Measurements from ENCODE around the gene SPDYE2.
"Not testable (repeated sequence)": the region's sequence is repeated elsewhere in the genome, so short reads cannot be mapped to it uniquely, and the experiment has no call there.

SPDYE2 gene

DNA sequence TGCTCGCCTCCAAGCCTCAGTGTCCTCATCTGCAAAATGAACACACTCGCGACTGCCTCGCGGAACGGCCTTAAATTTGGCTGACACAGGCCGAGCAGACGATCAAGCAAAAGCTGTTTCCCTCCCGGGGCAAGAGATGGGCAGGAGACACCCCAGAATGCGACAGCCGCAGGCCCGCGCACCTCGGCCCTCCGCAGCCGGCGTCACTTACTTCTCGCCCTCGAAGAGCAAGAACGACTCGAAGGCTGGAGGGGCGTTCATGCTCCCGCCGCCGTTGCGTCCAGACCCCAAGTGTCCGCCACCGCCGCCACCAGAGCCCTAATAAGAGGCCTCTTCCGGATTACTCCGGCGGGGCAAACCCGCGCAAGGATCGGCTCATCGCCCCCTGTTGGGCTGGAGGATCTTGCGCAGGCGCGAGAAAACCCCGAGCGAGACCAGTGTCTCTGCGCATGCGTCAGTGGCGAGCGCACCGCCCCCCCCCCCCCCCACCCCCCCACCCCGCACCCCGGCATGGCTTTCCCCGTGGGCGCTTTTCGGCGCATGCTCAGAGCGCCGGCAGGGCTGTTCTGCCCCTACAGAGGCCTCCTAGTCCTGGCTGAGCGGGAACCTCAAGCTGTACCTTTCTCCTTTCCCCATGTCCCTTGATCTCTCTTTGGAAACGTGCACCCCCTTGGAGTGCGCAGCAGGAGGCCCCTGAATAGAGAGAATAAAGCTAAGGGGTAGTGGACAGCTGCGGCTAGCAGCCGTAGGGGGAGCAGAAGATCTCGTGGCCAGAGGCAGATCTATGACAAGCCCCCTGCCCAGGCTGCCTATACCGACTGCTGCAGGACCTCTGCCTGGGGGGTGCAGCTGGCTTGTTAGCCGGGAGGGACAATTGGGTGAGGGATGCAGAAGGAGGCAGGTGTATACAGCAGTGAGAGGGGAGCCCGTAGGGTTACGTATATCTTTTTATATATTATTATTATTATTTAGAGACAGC, 21.5 kb downstream of the SPDYE2 start, which contains the start of gene POLR2J3:
TSS of gene POLR2J3 (minus strand) at position 323 of the 979 bp plus-strand sequence. CDS start at position 261, 62 bp downstream.
- not testable (repeated sequence) for H3K79me2 ChIP-seq (ENCODE audit: insufficient read depth, low read depth); H4K20me1 ChIP-seq (ENCODE audit: insufficient read depth); H3K27me3 ChIP-seq (ENCODE audit: insufficient read depth, low read depth); H3K4me2 ChIP-seq; H3K4me1 ChIP-seq (ENCODE audit: low read depth, poor library complexity, severe bottlenecking); H3K27ac ChIP-seq; H2AFZ ChIP-seq (ENCODE audit: low read depth); H3K36me3 ChIP-seq (ENCODE audit: insufficient read depth); H3K4me3 ChIP-seq (IDR thresholded peaks at IDR 0.05; ENCODE audit: insufficient read depth, low read depth, low read length)
- TF ChIP-seq CTCF (conservative IDR thresholded peaks at IDR 0.05; ENCODE audit: low read depth, low read length): 0 out of 2 replicates have a peak, but pooled peaks have one; percentile 17
- peak within 1 kb of the TSS; percentile 61; the same call in 1 of the 2 replicates for H3K9ac ChIP-seq

DNA sequence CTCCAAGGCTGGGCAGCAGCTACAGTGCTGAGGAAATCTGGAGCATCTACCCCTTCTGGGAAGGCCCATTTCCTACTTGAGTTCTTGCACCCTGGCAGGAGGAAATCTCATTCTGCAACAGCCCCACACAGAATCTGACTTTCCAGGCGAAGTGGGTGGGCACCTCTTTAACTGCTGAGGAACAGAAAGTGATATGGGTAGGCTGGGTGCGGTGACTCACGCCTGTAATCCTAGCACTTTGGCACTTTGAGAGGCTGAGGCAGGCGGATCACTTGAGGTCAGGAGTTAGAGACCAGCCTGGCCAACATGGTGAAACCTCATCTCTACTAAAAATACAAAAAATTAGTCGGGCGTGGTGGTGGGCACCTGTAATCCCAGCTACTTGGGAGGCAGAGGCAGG, 23.6 kb downstream of the SPDYE2 start:
- H3K4me2 ChIP-seq; H3K27ac ChIP-seq; H3K9ac ChIP-seq; H3K36me3 ChIP-seq (ENCODE audit: insufficient read depth); H4K20me1 ChIP-seq (ENCODE audit: insufficient read depth); H3K27me3 ChIP-seq (ENCODE audit: insufficient read depth, low read depth); H3K79me2 ChIP-seq (ENCODE audit: insufficient read depth, low read depth); H2AFZ ChIP-seq (ENCODE audit: low read depth); H3K4me3 ChIP-seq (IDR thresholded peaks at IDR 0.05; ENCODE audit: insufficient read depth, low read depth, low read length); H3K4me1 ChIP-seq (ENCODE audit: low read depth, poor library complexity, severe bottlenecking): not testable (repeated sequence)

DNA sequence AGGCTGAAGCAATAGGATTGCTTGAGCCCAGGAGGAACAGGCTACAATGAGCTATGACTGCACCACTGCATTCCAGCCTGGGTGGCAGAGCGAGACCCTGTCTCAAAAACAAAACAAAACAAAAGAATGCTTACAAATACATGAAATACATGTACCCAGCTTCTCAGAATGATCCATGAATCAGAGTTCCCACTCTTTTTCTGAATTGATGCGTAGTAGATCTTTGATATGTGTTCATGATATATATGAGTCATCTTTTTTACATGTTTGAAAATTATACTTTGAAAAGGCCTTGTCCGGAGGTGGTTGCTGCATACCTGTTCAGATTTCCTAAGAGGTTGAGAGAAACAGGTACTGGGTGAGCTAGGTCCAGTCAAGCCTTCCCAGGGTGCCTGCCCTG, 25.3 kb downstream of the SPDYE2 start:
- H3K27ac ChIP-seq; H3K79me2 ChIP-seq (ENCODE audit: insufficient read depth, low read depth); H3K9ac ChIP-seq; H3K4me2 ChIP-seq; H2AFZ ChIP-seq (ENCODE audit: low read depth); H3K4me1 ChIP-seq (ENCODE audit: low read depth, poor library complexity, severe bottlenecking); H3K36me3 ChIP-seq (ENCODE audit: insufficient read depth); H4K20me1 ChIP-seq (ENCODE audit: insufficient read depth); H3K27me3 ChIP-seq (ENCODE audit: insufficient read depth, low read depth); H3K4me3 ChIP-seq (IDR thresholded peaks at IDR 0.05; ENCODE audit: insufficient read depth, low read depth, low read length): not testable (repeated sequence)

GRCh38 chr7:102577315-102578240, 26.6 kb downstream of the SPDYE2 start:
- H3K27me3 ChIP-seq (ENCODE audit: insufficient read depth, low read depth); H4K20me1 ChIP-seq (ENCODE audit: insufficient read depth); H3K9ac ChIP-seq; H3K36me3 ChIP-seq (ENCODE audit: insufficient read depth); H2AFZ ChIP-seq (ENCODE audit: low read depth); H3K4me3 ChIP-seq (IDR thresholded peaks at IDR 0.05; ENCODE audit: insufficient read depth, low read depth, low read length); H3K79me2 ChIP-seq (ENCODE audit: insufficient read depth, low read depth); H3K4me2 ChIP-seq; H3K27ac ChIP-seq; H3K4me1 ChIP-seq (ENCODE audit: low read depth, poor library complexity, severe bottlenecking): not testable (repeated sequence)

DNA sequence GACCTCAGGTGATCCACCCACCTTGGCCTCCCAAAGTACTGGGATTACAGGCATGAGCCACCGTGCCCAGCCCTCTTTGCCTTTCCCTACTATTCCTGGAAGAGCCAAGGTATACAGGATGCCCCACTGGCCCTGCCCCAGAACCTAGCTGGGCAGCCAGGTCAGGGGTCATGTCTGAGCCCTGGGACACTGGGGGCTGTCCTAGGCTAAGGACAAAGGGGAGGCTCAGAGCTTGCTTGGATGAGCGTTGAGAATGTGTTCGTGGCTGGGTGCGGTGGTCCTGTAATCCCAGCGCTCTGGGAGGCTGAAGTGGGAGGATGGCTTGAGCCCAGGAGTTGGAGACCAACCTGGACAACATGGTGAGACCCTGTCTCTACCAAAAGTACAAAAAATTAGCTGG, 27.5 kb downstream of the SPDYE2 start:
- H3K79me2 ChIP-seq (ENCODE audit: insufficient read depth, low read depth): not testable (repeated sequence)

GRCh38 chr7:102581722-102582121, 30.7 kb downstream of the SPDYE2 start:
- H3K4me1 ChIP-seq (ENCODE audit: low read depth, poor library complexity, severe bottlenecking); H3K79me2 ChIP-seq (ENCODE audit: insufficient read depth, low read depth); H3K27me3 ChIP-seq (ENCODE audit: insufficient read depth, low read depth); H3K9ac ChIP-seq; H3K4me3 ChIP-seq (IDR thresholded peaks at IDR 0.05; ENCODE audit: insufficient read depth, low read depth, low read length); H4K20me1 ChIP-seq (ENCODE audit: insufficient read depth); H3K36me3 ChIP-seq (ENCODE audit: insufficient read depth); H2AFZ ChIP-seq (ENCODE audit: low read depth); H3K27ac ChIP-seq; H3K4me2 ChIP-seq: not testable (repeated sequence)

More for the DNA sequence above, 27.5 kb downstream of the SPDYE2 start:
- H3K36me3 ChIP-seq (ENCODE audit: insufficient read depth); H3K27ac ChIP-seq; H3K4me3 ChIP-seq (IDR thresholded peaks at IDR 0.05; ENCODE audit: insufficient read depth, low read depth, low read length); H3K9ac ChIP-seq; H4K20me1 ChIP-seq (ENCODE audit: insufficient read depth); H3K4me2 ChIP-seq; H3K27me3 ChIP-seq (ENCODE audit: insufficient read depth, low read depth); H3K4me1 ChIP-seq (ENCODE audit: low read depth, poor library complexity, severe bottlenecking); H2AFZ ChIP-seq (ENCODE audit: low read depth): not testable (repeated sequence)

- H3K4me2 ChIP-seq; H3K4me1 ChIP-seq (ENCODE audit: low read depth, poor library complexity, severe bottlenecking); H2AFZ ChIP-seq (ENCODE audit: low read depth); H3K27ac ChIP-seq; H4K20me1 ChIP-seq (ENCODE audit: insufficient read depth); H3K79me2 ChIP-seq (ENCODE audit: insufficient read depth, low read depth); H3K27me3 ChIP-seq (ENCODE audit: insufficient read depth, low read depth); H3K9ac ChIP-seq; H3K4me3 ChIP-seq (IDR thresholded peaks at IDR 0.05; ENCODE audit: insufficient read depth, low read depth, low read length); H3K36me3 ChIP-seq (ENCODE audit: insufficient read depth): not testable (repeated sequence)
These were observed 32.5 kb downstream of the SPDYE2 start for GRCh38 chr7:102583495-102583894.

GRCh38 chr7:102589857-102590256, 38.8 kb downstream of the SPDYE2 start:
- not testable (repeated sequence) for H3K4me3 ChIP-seq (IDR thresholded peaks at IDR 0.05; ENCODE audit: insufficient read depth, low read depth, low read length); H3K36me3 ChIP-seq (ENCODE audit: insufficient read depth); H3K27ac ChIP-seq; H3K79me2 ChIP-seq (ENCODE audit: insufficient read depth, low read depth); H2AFZ ChIP-seq (ENCODE audit: low read depth); H3K4me1 ChIP-seq (ENCODE audit: low read depth, poor library complexity, severe bottlenecking); H4K20me1 ChIP-seq (ENCODE audit: insufficient read depth); H3K9ac ChIP-seq; H3K27me3 ChIP-seq (ENCODE audit: insufficient read depth, low read depth); H3K4me2 ChIP-seq

GRCh38 chr7:102592477-102593019, 41.5 kb downstream of the SPDYE2 start:
- H3K27ac ChIP-seq; H3K27me3 ChIP-seq (ENCODE audit: insufficient read depth, low read depth); H3K4me1 ChIP-seq (ENCODE audit: low read depth, poor library complexity, severe bottlenecking); H3K9ac ChIP-seq; H2AFZ ChIP-seq (ENCODE audit: low read depth); H3K36me3 ChIP-seq (ENCODE audit: insufficient read depth); H4K20me1 ChIP-seq (ENCODE audit: insufficient read depth); H3K79me2 ChIP-seq (ENCODE audit: insufficient read depth, low read depth); H3K4me2 ChIP-seq; H3K4me3 ChIP-seq (IDR thresholded peaks at IDR 0.05; ENCODE audit: insufficient read depth, low read depth, low read length): not testable (repeated sequence)

Measured in KMS-11 (cell line).